ENCODE measurements around the gene ACACA.

Gene ACACA

GRCh38 chr17:37225465-37225864, 181.2 kb downstream of the ACACA start:
- DNase-seq (ENCODE audit: low read depth), result no peak

GRCh38 chr17:37221865-37222264, 184.8 kb downstream of the ACACA start:
- DNase-seq (ENCODE audit: low read depth), result no peak

DNA sequence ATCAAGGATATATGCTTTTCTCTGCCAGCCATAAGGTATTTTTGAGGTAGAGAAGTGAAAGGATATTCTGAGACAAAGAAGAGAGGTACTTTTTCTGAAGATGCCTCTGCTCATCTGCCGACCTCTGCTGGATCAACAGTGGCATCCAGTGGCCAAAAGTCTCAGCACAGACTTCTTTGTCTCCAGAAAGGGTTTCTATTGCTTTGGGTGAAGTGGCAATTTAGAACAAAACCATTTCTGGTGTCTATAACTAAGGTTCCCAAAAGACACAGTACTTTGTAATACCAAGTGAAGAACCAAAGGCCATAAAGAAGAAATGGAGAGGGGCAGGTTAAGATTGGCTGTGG, 186.1 kb downstream of the ACACA start:
- DNase-seq (ENCODE audit: low read depth), result no peak

DNA sequence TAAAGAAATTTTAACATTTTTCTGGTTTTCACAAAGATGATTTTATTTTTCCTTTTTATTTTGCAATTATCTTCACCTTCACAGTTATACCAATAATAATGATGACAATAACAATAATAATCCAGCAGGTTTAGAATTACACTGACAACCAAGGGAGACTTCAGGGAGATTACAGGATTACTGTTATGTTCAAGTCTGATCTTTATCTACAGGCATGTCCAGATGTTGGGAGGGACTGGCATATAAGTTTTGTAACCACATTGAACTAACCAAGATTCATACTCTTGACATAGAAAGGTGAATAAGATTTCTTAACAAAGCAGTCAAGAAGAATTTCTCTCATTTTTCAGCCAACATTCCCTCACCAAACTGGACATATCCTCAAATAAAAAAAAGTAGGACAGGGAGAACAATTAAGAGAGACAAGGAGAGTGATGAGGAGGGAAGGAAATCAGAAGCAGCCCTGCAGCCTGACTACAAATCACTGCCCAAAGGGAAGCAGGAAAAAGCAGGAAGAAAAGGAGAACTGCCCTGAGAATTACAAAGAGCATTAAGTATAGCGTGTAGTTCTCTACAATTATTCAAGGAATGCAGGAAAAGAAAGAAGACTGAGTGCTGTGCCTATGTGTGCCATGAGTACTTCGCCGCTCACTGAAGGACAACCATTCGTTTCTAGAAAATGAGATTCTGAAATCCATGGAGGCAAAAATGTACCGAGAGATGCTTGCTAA, 186.6 kb downstream of the ACACA start:
- DNase-seq (ENCODE audit: low read depth), result no peak

DNA sequence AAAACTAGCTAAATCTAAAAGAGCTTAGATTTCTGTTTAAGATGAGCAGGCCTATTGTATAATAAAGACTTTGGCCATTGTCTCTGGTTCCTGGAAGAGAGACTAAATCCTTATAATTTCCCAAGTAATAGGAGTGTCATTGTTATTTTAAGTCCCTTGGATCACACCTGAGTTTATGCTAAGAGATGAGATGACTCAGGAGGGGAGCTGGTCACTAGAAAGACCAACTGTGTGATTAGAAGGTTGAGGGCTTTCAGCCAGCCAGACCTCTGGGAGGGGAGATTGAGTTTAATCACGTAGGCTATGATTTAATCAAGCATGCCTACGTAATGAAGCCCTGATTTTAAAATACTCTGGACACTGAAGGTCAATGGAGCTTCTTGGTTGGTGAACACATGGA, 187.8 kb downstream of the ACACA start:
- DNase-seq (ENCODE audit: low read depth), result no peak

DNA sequence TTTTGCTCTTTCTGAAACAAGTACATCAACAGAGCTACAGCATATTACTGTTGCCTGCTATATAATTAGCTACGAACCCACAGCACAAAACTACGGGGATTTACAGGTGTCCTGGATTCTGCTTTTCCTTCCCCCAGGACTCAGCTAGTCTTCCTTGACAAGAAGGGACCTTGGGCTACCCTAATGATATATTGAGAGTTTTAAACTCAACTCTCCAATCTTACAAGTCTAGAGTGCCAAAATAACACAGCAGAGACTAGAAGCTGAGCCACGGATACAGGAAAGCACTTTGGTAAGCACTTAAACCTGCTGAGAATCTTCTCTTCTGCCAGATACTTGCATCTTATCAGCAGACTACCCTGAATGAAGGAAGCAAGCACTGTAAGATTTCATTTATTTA, 192.2 kb downstream of the ACACA start:
- no peak for DNase-seq (ENCODE audit: low read depth)

GRCh38 chr17:37213927-37214326, 192.7 kb downstream of the ACACA start:
- no peak for DNase-seq (ENCODE audit: low read depth)

DNA sequence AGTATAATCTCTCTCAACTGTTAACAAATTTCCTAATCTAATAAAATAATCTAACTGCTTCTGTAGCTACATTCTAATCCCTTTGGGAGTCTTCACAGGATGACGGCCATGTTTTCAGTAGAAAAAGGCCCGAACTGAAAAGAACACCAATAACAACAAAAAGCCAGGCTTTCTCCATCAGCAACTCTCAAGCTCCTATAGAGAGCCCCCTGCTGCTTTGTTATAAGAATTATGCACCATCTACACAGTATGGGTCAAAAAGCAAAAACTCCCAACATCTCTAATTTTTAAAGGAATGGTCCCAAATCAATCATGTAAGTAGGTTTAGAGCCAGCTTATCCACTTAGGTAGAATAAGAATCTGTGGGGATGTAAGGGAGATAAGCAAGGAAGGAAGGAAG, 194.5 kb downstream of the ACACA start:
- no peak for DNase-seq (ENCODE audit: low read depth)

DNA sequence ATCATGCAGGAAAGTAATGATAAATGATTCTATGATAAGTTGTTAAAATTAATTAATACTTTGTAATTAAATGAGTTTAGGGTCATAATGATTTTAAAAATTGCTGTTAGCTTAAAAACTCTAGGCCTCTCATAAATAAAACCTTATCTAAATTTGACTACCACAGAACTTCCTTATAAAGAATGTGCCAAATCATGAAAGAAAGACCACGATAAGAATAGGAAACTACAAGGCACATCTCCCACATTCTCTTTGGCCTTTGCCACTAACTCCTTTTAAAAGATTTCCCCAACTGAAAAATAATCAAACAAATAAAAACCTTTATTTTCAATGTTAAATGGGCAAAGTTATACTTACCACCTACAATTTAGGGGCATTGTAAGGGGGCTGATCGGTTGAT, 195.5 kb downstream of the ACACA start:
- DNase-seq (ENCODE audit: low read depth), result no peak

DNA sequence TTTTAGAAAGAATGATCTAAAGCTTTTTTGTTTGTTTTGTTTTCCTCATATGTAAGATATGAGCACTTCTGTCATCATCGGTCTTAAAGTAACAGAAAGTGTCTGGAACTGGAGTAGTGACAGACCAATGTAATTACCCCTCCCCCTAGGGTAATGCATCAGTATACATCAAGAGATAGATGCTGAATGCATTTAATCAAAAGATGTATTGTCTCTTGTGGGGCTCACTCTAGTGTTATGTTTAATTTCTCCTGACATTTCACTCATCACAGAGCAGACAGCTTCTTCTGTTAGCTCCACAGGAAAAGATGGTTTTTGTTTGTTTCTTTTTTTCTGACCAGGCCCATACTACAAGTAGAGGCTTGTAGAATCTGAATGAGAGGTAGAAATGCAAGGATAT, 199.5 kb downstream of the ACACA start:
- DNase-seq (ENCODE audit: low read depth), result no peak

- DNase-seq (ENCODE audit: low read depth), result no peak
These were observed 200.3 kb downstream of the ACACA start for GRCh38 chr17:37206299-37206698.

- no peak for DNase-seq (ENCODE audit: low read depth)
These were observed 206.1 kb downstream of the ACACA start for GRCh38 chr17:37200497-37200896.

DNA sequence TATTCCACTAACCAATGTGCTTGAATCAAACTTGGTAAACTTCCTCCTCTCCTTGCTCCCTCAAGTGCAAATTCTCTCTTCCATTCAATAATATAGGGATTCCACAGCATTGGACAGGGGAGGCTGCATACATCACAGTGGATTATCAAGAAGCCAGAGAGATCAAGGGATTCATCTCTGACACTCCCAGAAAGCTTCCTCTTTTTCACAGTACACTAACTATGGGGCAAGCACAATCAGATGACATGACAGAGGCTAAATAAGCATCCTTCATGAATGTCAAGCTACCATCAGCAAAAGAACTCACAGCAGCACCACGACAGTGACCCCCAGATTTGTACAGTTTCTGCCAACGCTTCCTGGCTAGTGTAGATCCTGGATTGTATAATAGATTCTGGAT, 209.3 kb downstream of the ACACA start:
- no peak for DNase-seq (ENCODE audit: low read depth)

DNA sequence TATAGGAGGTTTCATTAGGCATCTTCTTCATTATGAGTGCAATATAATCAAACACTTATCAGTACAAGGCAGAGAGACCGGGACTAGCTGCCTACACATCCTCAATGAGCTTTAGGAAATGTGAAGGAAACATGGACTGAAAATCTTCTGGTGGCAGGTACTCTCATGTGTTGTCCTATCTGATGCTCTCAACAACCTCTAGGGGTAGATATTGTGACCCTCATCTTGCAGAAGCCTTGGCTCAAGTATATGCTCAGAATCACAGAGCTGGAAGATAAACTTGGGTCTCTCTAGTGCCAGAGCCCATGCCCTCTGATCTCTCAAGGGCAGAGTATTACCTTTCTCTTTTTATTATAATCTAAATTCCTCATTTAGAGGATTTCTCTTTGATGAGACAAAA, 212.4 kb downstream of the ACACA start:
- no peak for DNase-seq (ENCODE audit: low read depth)

GRCh38 chr17:37191219-37191618, 215.4 kb downstream of the ACACA start:
- DNase-seq (ENCODE audit: low read depth), result no peak

DNA sequence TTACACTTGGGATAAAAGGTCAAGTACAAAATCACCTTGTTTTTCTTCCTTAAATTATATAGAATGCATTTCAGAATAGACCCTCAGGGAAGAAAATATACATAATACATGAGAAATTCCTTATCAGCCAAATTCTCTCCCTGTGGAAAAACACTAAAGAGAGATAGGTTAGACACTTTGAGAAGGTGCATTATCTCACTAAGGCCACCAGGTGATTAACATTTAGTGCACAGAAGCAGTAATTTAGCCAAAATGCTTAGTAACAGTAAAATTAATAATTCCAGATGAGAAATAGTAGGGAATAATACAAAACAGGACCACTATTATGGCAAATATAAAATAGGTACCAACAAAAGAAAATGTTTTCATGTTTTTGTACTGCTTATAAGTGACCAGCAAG, 216.1 kb downstream of the ACACA start:
- DNase-seq (ENCODE audit: low read depth), result no peak

GRCh38 chr17:37188157-37188556, 218.5 kb downstream of the ACACA start:
- DNase-seq (ENCODE audit: low read depth), result no peak

- DNase-seq (ENCODE audit: low read depth), result no peak
These were observed 219.4 kb downstream of the ACACA start for GRCh38 chr17:37187262-37187661.

- no peak for DNase-seq (ENCODE audit: low read depth)
These were observed 223.7 kb downstream of the ACACA start for GRCh38 chr17:37182786-37183465.

GRCh38 chr17:37180376-37180775, 226.3 kb downstream of the ACACA start:
- DNase-seq (ENCODE audit: low read depth), result no peak

DNA sequence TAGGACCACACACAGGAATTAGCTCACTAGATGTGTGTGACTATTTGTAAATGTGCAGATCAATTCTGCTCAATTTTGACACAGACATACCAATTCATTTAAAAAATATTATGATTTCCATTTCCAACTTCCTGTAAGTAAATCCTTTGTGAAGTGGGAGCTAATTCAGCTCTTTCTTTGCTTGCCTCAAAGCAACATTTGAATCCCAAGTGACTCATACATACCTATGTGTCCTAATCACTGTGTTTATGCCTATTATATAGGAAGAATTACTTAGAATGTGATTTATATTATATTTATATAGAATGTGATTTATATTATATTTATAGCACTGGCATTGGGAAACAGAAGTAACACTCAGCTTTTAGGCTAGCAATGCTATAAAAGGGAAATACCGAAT, 226.7 kb downstream of the ACACA start:
- no peak for DNase-seq (ENCODE audit: low read depth)

DNA sequence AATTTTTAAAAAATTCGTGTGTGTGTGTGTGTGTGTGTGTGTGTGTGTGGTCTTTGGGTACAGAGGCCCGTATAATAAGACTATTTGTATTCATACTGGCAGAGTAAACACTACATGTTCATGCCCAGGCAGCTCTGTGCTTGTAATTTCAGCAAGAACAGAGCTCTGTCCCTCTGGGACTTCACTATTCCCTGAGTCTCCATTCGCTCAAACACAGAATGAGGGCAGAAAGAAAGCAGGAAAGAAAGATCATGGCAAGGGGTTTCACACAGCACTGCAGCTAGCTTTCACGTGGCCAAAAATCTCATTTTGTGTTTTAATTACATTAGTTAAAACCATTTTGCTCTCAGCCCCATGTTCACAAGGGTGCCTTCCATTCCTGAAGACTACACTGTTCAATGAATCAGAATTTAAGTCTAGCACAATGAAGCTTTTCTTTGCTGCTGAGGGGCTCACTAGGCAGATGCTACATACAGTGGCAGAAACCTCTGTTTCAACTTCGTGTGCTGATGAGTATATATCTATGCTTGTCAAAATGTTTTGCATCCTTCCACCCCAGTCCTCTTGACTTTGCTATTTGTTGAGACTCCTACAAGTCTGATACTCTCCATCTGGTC, 229.3 kb downstream of the ACACA start:
- DNase-seq (ENCODE audit: low read depth), result no peak

DNA sequence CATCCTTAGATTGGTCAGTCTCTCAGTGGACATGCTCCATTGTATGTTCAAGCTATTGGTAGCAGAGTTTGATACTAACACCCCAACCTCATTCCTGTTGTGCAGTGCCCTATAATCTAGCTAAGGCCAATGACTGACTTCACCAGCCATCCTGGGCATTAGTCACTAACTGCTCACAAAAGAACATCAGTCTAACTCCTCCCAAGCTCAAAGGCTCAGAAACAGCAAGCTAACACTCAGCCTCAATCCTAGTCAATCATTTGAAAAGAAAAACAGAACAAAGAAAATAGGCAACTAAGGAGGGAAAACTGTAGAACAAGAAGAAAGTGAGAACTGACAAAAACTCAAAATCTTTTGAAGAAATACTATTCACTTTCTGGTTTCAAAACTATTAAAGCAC, 229.9 kb downstream of the ACACA start:
- DNase-seq (ENCODE audit: low read depth), result no peak

DNA sequence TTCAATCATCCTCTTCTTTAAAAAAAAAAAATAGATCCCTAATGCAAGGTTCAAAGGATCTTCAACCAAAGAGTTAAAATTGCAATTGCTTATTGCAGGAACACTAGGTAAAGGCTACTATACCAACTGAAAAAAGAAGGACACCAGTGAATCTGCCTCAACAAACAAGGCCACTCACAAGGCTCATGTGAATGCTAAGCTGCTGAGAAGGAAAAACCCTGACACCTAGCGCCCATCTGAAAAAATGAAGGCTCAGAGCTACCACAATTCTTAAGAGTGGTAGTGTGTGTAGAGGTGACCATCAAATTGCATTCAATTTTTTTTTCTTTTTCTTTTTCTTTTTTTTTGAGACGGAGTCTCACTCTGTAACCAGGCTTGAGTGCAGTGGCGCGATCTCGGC, 232.4 kb downstream of the ACACA start:
- no peak for DNase-seq (ENCODE audit: low read depth)
